Measurements from ENCODE around the gene TAF1C.

Gene TAF1C

GRCh38 chr16:84159800-84160199 lies 27.1 kb downstream of the TAF1C start:
- DNase-seq (no peak), ATAC-seq (ENCODE audit: insufficient read depth, low read depth) (no peak)
- H3K79me2 ChIP-seq (ENCODE audit: insufficient read depth, low read length) = no peaks in the 10 kb centered on the region
- TF ChIP-seq EZH2 (IDR thresholded peaks at IDR 0.05; ENCODE audit: borderline replicate concordance, low read depth, low read length, severe bottlenecking) (no peak), CTCF (IDR thresholded peaks at IDR 0.05; ENCODE audit: borderline replicate concordance, extremely low read depth, low read length, poor library complexity, severe bottlenecking) (no peak)
- H3K27me3 ChIP-seq (ENCODE audit: insufficient read depth, low read length, poor library complexity) = peaks cover 11% of the 10 kb centered on the region
- no peak overlapping the region for H2AFZ ChIP-seq (ENCODE audit: low read depth, low read length)
- H3K36me3 ChIP-seq (ENCODE audit: insufficient read depth, low read length) = no peaks in the 10 kb centered on the region
- H3K4me2 ChIP-seq (ENCODE audit: insufficient read depth, low read length) = no peak overlapping the region
- no peaks in the 10 kb centered on the region for H4K20me1 ChIP-seq (ENCODE audit: insufficient read depth, low read length)
- no peaks in the 10 kb centered on the region for H3K4me1 ChIP-seq (ENCODE audit: insufficient read depth, low read length)
- H3K9ac ChIP-seq (ENCODE audit: low read depth, low read length) = no peak overlapping the region
- H3K27ac ChIP-seq (ENCODE audit: low read length) = no peak overlapping the region
- H3K4me3 ChIP-seq (ENCODE audit: low read depth in 1 of 2, low read length in 2 of 2) = no peak overlapping the region
- H3K9me3 ChIP-seq (ENCODE audit: insufficient read depth, low read length, severe bottlenecking) = no peaks in the 10 kb centered on the region

- no peaks in the 10 kb centered on the region for H4K20me1 ChIP-seq (ENCODE audit: insufficient read depth, low read length)
- H3K36me3 ChIP-seq (ENCODE audit: insufficient read depth, low read length) = no peaks in the 10 kb centered on the region
- H3K27ac ChIP-seq (ENCODE audit: low read length) = no peak overlapping the region
- ATAC-seq (ENCODE audit: insufficient read depth, low read depth) = no peak
- H3K4me3 ChIP-seq (ENCODE audit: low read depth in 1 of 2, low read length in 2 of 2) = no peak overlapping the region
- H3K4me1 ChIP-seq (ENCODE audit: insufficient read depth, low read length) = no peaks in the 10 kb centered on the region
- H3K9ac ChIP-seq (ENCODE audit: low read depth, low read length) = no peak overlapping the region
- no peaks in the 10 kb centered on the region for H3K9me3 ChIP-seq (ENCODE audit: insufficient read depth, low read length, severe bottlenecking)
- H3K27me3 ChIP-seq (ENCODE audit: insufficient read depth, low read length, poor library complexity) = peaks cover 6% of the 10 kb centered on the region
- H3K79me2 ChIP-seq (ENCODE audit: insufficient read depth, low read length) = no peaks in the 10 kb centered on the region
- no peak overlapping the region for H2AFZ ChIP-seq (ENCODE audit: low read depth, low read length)
- TF ChIP-seq CTCF (IDR thresholded peaks at IDR 0.05; ENCODE audit: borderline replicate concordance, extremely low read depth, low read length, poor library complexity, severe bottlenecking) = no peak
- TF ChIP-seq EZH2 (IDR thresholded peaks at IDR 0.05; ENCODE audit: borderline replicate concordance, low read depth, low read length, severe bottlenecking) = no peak
- no peak for DNase-seq
- H3K4me2 ChIP-seq (ENCODE audit: insufficient read depth, low read length) = no peak overlapping the region
Measured at GRCh38 chr16:84159007-84159406, 27.9 kb downstream of the TAF1C start.

GRCh38 chr16:84156342-84156784 lies 30.5 kb downstream of the TAF1C start:
- Histone ChIP-seq H3K4me3 (ENCODE audit: low read depth in 1 of 2, low read length in 2 of 2) (no peak overlapping the region), H3K9ac (ENCODE audit: low read depth, low read length) (no peak overlapping the region), H3K4me1 (ENCODE audit: insufficient read depth, low read length) (no peaks in the 10 kb centered on the region), H3K27ac (ENCODE audit: low read length) (no peak overlapping the region), H3K27me3 (ENCODE audit: insufficient read depth, low read length, poor library complexity) (peaks cover under 1% of the 10 kb centered on the region), H3K9me3 (ENCODE audit: insufficient read depth, low read length, severe bottlenecking) (no peaks in the 10 kb centered on the region), H3K36me3 (ENCODE audit: insufficient read depth, low read length) (no peaks in the 10 kb centered on the region), H4K20me1 (ENCODE audit: insufficient read depth, low read length) (no peaks in the 10 kb centered on the region), H2AFZ (ENCODE audit: low read depth, low read length) (no peak overlapping the region), H3K4me2 (ENCODE audit: insufficient read depth, low read length) (no peak overlapping the region), H3K79me2 (ENCODE audit: insufficient read depth, low read length) (no peaks in the 10 kb centered on the region)
- DNase-seq = no peak
- no peak for ATAC-seq (ENCODE audit: insufficient read depth, low read depth)
- peak; percentile 26 for TF ChIP-seq CTCF (IDR thresholded peaks at IDR 0.05; ENCODE audit: borderline replicate concordance, extremely low read depth, low read length, poor library complexity, severe bottlenecking)
- TF ChIP-seq EZH2 (IDR thresholded peaks at IDR 0.05; ENCODE audit: borderline replicate concordance, low read depth, low read length, severe bottlenecking) = no peak

GRCh38 chr16:84155771-84156170 lies 31.1 kb downstream of the TAF1C start:
- no peaks in the 10 kb centered on the region for H3K4me1 ChIP-seq (ENCODE audit: insufficient read depth, low read length)
- ATAC-seq (ENCODE audit: insufficient read depth, low read depth) (no peak), DNase-seq (no peak)
- no peak overlapping the region for H2AFZ ChIP-seq (ENCODE audit: low read depth, low read length)
- no peaks in the 10 kb centered on the region for H4K20me1 ChIP-seq (ENCODE audit: insufficient read depth, low read length)
- H3K4me2 ChIP-seq (ENCODE audit: insufficient read depth, low read length) = no peak overlapping the region
- H3K9me3 ChIP-seq (ENCODE audit: insufficient read depth, low read length, severe bottlenecking) = no peaks in the 10 kb centered on the region
- no peak for TF ChIP-seq EZH2 (IDR thresholded peaks at IDR 0.05; ENCODE audit: borderline replicate concordance, low read depth, low read length, severe bottlenecking)
- no peak for TF ChIP-seq CTCF (IDR thresholded peaks at IDR 0.05; ENCODE audit: borderline replicate concordance, extremely low read depth, low read length, poor library complexity, severe bottlenecking)
- no peak overlapping the region for H3K27ac ChIP-seq (ENCODE audit: low read length)
- H3K27me3 ChIP-seq (ENCODE audit: insufficient read depth, low read length, poor library complexity) = no peaks in the 10 kb centered on the region
- H3K79me2 ChIP-seq (ENCODE audit: insufficient read depth, low read length) = no peaks in the 10 kb centered on the region
- no peak overlapping the region for H3K4me3 ChIP-seq (ENCODE audit: low read depth in 1 of 2, low read length in 2 of 2)
- no peak overlapping the region for H3K9ac ChIP-seq (ENCODE audit: low read depth, low read length)
- H3K36me3 ChIP-seq (ENCODE audit: insufficient read depth, low read length) = no peaks in the 10 kb centered on the region

Measured in DND-41 (cell line).